Measurements from ENCODE around the gene GDF2.

GDF2 gene

GRCh38 chr10:47335906-47336305 is 13.7 kb downstream of the GDF2 start:
- Histone ChIP-seq H3K79me2 (ENCODE audit: control insufficient read depth, insufficient read depth, low read length, poor library complexity) (no peaks in the 10 kb centered on the region), H3K14ac (ENCODE audit: low read length) (no peak overlapping the region), H3K4me2 (ENCODE audit: low read length) (no peak overlapping the region), H4K8ac (ENCODE audit: low read depth, low read length) (no peak overlapping the region), H3K9me3 (ENCODE audit: insufficient read depth, low read depth, low read length) (peaks cover 2% of the 10 kb centered on the region), H2BK5ac (ENCODE audit: low read depth, low read length, poor library complexity) (no peak overlapping the region), H2AK5ac (ENCODE audit: low read length) (no peak overlapping the region), H3K18ac (ENCODE audit: low read length) (no peak overlapping the region), H3K4me3 (ENCODE audit: low read depth, low read length) (no peak overlapping the region), H3K27me3 (ENCODE audit: insufficient read depth, low read length) (no peaks in the 10 kb centered on the region), H3K36me3 (ENCODE audit: control insufficient read depth in 1 of 2, insufficient read depth in 2 of 2, low read length in 2 of 2) (no peaks in the 10 kb centered on the region), H3K23ac (ENCODE audit: low read length) (no peak overlapping the region), H3K27ac (ENCODE audit: low read depth, low read length) (no peak overlapping the region), H3K9ac (ENCODE audit: low read length) (no peak overlapping the region), H2BK12ac (ENCODE audit: low read length) (no peak overlapping the region), H3K79me1 (ENCODE audit: low read length) (no peaks in the 10 kb centered on the region), H3K4me1 (ENCODE audit: control insufficient read depth in 1 of 2, insufficient read depth in 2 of 2, low read length in 2 of 2) (peaks cover 3 to 4% of the 10 kb centered on the region in 2 experiments), H2AFZ (ENCODE audit: insufficient read depth, low read length, poor library complexity) (no peak overlapping the region), H4K91ac (ENCODE audit: low read depth, low read length) (no peak overlapping the region), H4K12ac (ENCODE audit: low read depth, low read length) (no peak overlapping the region), H2BK120ac (ENCODE audit: insufficient read depth, low read length, poor library complexity) (no peak overlapping the region), H3K4ac (ENCODE audit: low read depth, low read length) (no peak overlapping the region)
- no CpG with 5 or more reads among the region's 5 CpGs for WGBS (ENCODE audit: extremely low coverage, insufficient coverage, insufficient read length)
- DNase-seq, result no peak

- Histone ChIP-seq H2AK5ac (ENCODE audit: low read length) (no peak overlapping the region), H3K36me3 (ENCODE audit: control insufficient read depth in 1 of 2, insufficient read depth in 2 of 2, low read length in 2 of 2) (no peaks in the 10 kb centered on the region), H3K23ac (ENCODE audit: low read length) (no peak overlapping the region), H3K9ac (ENCODE audit: low read length) (no peak overlapping the region), H2AFZ (ENCODE audit: insufficient read depth, low read length, poor library complexity) (no peak overlapping the region), H4K12ac (ENCODE audit: low read depth, low read length) (no peak overlapping the region), H3K4me1 (ENCODE audit: control insufficient read depth in 1 of 2, insufficient read depth in 2 of 2, low read length in 2 of 2) (peaks cover 3 to 4% of the 10 kb centered on the region in 2 experiments), H2BK120ac (ENCODE audit: insufficient read depth, low read length, poor library complexity) (no peak overlapping the region), H2BK12ac (ENCODE audit: low read length) (no peak overlapping the region), H3K4ac (ENCODE audit: low read depth, low read length) (no peak overlapping the region), H3K9me3 (ENCODE audit: insufficient read depth, low read depth, low read length) (peaks cover 2% of the 10 kb centered on the region), H3K4me2 (ENCODE audit: low read length) (no peak overlapping the region), H3K18ac (ENCODE audit: low read length) (no peak overlapping the region), H3K27me3 (ENCODE audit: insufficient read depth, low read length) (no peaks in the 10 kb centered on the region), H2BK5ac (ENCODE audit: low read depth, low read length, poor library complexity) (no peak overlapping the region), H3K27ac (ENCODE audit: low read depth, low read length) (no peak overlapping the region), H3K79me2 (ENCODE audit: control insufficient read depth, insufficient read depth, low read length, poor library complexity) (no peaks in the 10 kb centered on the region), H4K8ac (ENCODE audit: low read depth, low read length) (no peak overlapping the region), H3K4me3 (ENCODE audit: low read depth, low read length) (no peak overlapping the region), H4K91ac (ENCODE audit: low read depth, low read length) (no peak overlapping the region), H3K14ac (ENCODE audit: low read length) (no peak overlapping the region), H3K79me1 (ENCODE audit: low read length) (no peaks in the 10 kb centered on the region)
- no peak for DNase-seq
- WGBS (ENCODE audit: extremely low coverage, insufficient coverage, insufficient read length), result no CpG with 5 or more reads among the region's 15 CpGs
Measured at GRCh38 chr10:47336387-47337134, 14.3 kb downstream of the GDF2 start.

GRCh38 chr10:47337310-47337709 is 15.1 kb downstream of the GDF2 start:
- H3K27ac ChIP-seq (ENCODE audit: low read depth, low read length), result no peak overlapping the region
- H3K23ac ChIP-seq (ENCODE audit: low read length), result no peak overlapping the region
- H3K36me3 ChIP-seq (ENCODE audit: control insufficient read depth in 1 of 2, insufficient read depth in 2 of 2, low read length in 2 of 2), result no peaks in the 10 kb centered on the region
- no peak overlapping the region for H4K91ac ChIP-seq (ENCODE audit: low read depth, low read length)
- no peak overlapping the region for H3K4me2 ChIP-seq (ENCODE audit: low read length)
- H3K14ac ChIP-seq (ENCODE audit: low read length), result no peak overlapping the region
- no peaks in the 10 kb centered on the region for H3K79me1 ChIP-seq (ENCODE audit: low read length)
- H2BK5ac ChIP-seq (ENCODE audit: low read depth, low read length, poor library complexity), result no peak overlapping the region
- no peaks in the 10 kb centered on the region for H3K4me1 ChIP-seq (ENCODE audit: control insufficient read depth in 1 of 2, insufficient read depth in 2 of 2, low read length in 2 of 2)
- no peak overlapping the region for H4K8ac ChIP-seq (ENCODE audit: low read depth, low read length)
- no peak overlapping the region for H3K4ac ChIP-seq (ENCODE audit: low read depth, low read length)
- no peak overlapping the region for H2BK12ac ChIP-seq (ENCODE audit: low read length)
- H3K9ac ChIP-seq (ENCODE audit: low read length), result no peak overlapping the region
- no peak overlapping the region for H2AK5ac ChIP-seq (ENCODE audit: low read length)
- no peaks in the 10 kb centered on the region for H3K27me3 ChIP-seq (ENCODE audit: insufficient read depth, low read length)
- H2BK120ac ChIP-seq (ENCODE audit: insufficient read depth, low read length, poor library complexity), result no peak overlapping the region
- H2AFZ ChIP-seq (ENCODE audit: insufficient read depth, low read length, poor library complexity), result no peak overlapping the region
- no CpG with 5 or more reads among the region's 4 CpGs for whole genome bisulfite sequencing (ENCODE audit: extremely low coverage, insufficient coverage, insufficient read length)
- DNase-seq, result no peak
- H4K12ac ChIP-seq (ENCODE audit: low read depth, low read length), result no peak overlapping the region
- no peak overlapping the region for H3K18ac ChIP-seq (ENCODE audit: low read length)
- no peaks in the 10 kb centered on the region for H3K9me3 ChIP-seq (ENCODE audit: insufficient read depth, low read depth, low read length)
- no peak overlapping the region for H3K4me3 ChIP-seq (ENCODE audit: low read depth, low read length)
- no peaks in the 10 kb centered on the region for H3K79me2 ChIP-seq (ENCODE audit: control insufficient read depth, insufficient read depth, low read length, poor library complexity)

- Histone ChIP-seq H3K9me3 (ENCODE audit: insufficient read depth, low read depth, low read length) (no peaks in the 10 kb centered on the region), H2AK5ac (ENCODE audit: low read length) (no peak overlapping the region), H3K4me3 (ENCODE audit: low read depth, low read length) (no peak overlapping the region), H3K4me1 (ENCODE audit: control insufficient read depth in 1 of 2, insufficient read depth in 2 of 2, low read length in 2 of 2) (no peaks in the 10 kb centered on the region), H3K18ac (ENCODE audit: low read length) (no peak overlapping the region), H2BK120ac (ENCODE audit: insufficient read depth, low read length, poor library complexity) (no peak overlapping the region), H3K79me1 (ENCODE audit: low read length) (no peaks in the 10 kb centered on the region), H3K23ac (ENCODE audit: low read length) (no peak overlapping the region), H3K4ac (ENCODE audit: low read depth, low read length) (no peak overlapping the region), H3K4me2 (ENCODE audit: low read length) (no peak overlapping the region), H2BK12ac (ENCODE audit: low read length) (no peak overlapping the region), H3K79me2 (ENCODE audit: control insufficient read depth, insufficient read depth, low read length, poor library complexity) (no peaks in the 10 kb centered on the region), H4K91ac (ENCODE audit: low read depth, low read length) (no peak overlapping the region), H3K9ac (ENCODE audit: low read length) (no peak overlapping the region), H4K12ac (ENCODE audit: low read depth, low read length) (no peak overlapping the region), H3K36me3 (ENCODE audit: control insufficient read depth in 1 of 2, insufficient read depth in 2 of 2, low read length in 2 of 2) (no peaks in the 10 kb centered on the region), H3K14ac (ENCODE audit: low read length) (no peak overlapping the region), H3K27ac (ENCODE audit: low read depth, low read length) (no peak overlapping the region), H4K8ac (ENCODE audit: low read depth, low read length) (no peak overlapping the region), H2AFZ (ENCODE audit: insufficient read depth, low read length, poor library complexity) (no peak overlapping the region), H2BK5ac (ENCODE audit: low read depth, low read length, poor library complexity) (no peak overlapping the region), H3K27me3 (ENCODE audit: insufficient read depth, low read length) (no peaks in the 10 kb centered on the region)
- DNase-seq, result no peak
- WGBS (ENCODE audit: extremely low coverage, insufficient coverage, insufficient read length), result no CpG with 5 or more reads among the region's 8 CpGs
Measured at GRCh38 chr10:47339186-47339735, 17.0 kb downstream of the GDF2 start.
